Stimulated activated CD8-positive, alpha-beta memory T cell treated with anti-CD3 and anti-CD28 coated beads, Interleukin-12 subunit alpha, Interleukin-12 subunit beta, amount 100 ng/mL, for 24 hours (primary cell): ENCODE data around the gene ING5.
A peak's percentile ranks its signal among the peaks of the same experiment; 100 is the strongest.

ENCODE experiments used
- DNase-seq: peaks from one replicate; pipeline ENCODE4 v3.0.0-alpha.2; 2020; ENCODE audit errors: extremely low read depth

ING5 gene

GRCh38 chr2:241672243-241673188 is 29.3 kb upstream of the ING5 start:
- DNase-seq = no peak

- no peak for DNase-seq
Measured at GRCh38 chr2:241673189-241673663, 28.6 kb upstream of the ING5 start.

- no peak for DNase-seq
Measured at GRCh38 chr2:241673797-241674725, 27.8 kb upstream of the ING5 start.

- DNase-seq = no peak
Measured at GRCh38 chr2:241675885-241676284, 26.0 kb upstream of the ING5 start.

- no peak for DNase-seq
Measured at GRCh38 chr2:241676665-241677064, 25.2 kb upstream of the ING5 start.

- DNase-seq = no peak
Measured at GRCh38 chr2:241677392-241677791, 24.4 kb upstream of the ING5 start.

GRCh38 chr2:241678307-241678706 is 23.5 kb upstream of the ING5 start:
- no peak for DNase-seq

- no peak for DNase-seq
Measured at GRCh38 chr2:241678784-241679540, 22.9 kb upstream of the ING5 start.

- no peak for DNase-seq
Measured at GRCh38 chr2:241680044-241680443, 21.8 kb upstream of the ING5 start.

- no peak for DNase-seq
Measured at GRCh38 chr2:241680827-241681599, 20.8 kb upstream of the ING5 start.

- DNase-seq = no peak
Measured at GRCh38 chr2:241686324-241686649, 15.6 kb upstream of the ING5 start.

GRCh38 chr2:241686650-241687425 is 15.0 kb upstream of the ING5 start, which contains the start of gene DTYMK:
Gene DTYMK (minus strand): TSS chr2:241686815. CDS start chr2:241686783, 32 bp downstream.
- peak; percentile 90 for DNase-seq

GRCh38 chr2:241689306-241689705 is 12.5 kb upstream of the ING5 start:
- no peak for DNase-seq

- no peak for DNase-seq
Measured at GRCh38 chr2:241690202-241690717, 11.6 kb upstream of the ING5 start.

GRCh38 chr2:241692448-241692847 is 9.4 kb upstream of the ING5 start:
- DNase-seq = no peak

- no peak for DNase-seq
Measured at GRCh38 chr2:241695651-241696050, 6.2 kb upstream of the ING5 start.

GRCh38 chr2:241701149-241701398 is 765 bp upstream of the ING5 start:
- DNase-seq = no peak

- peak; percentile 76 for DNase-seq
Measured at GRCh38 chr2:241702155-241703031, 554 bp downstream of the ING5 start.

- DNase-seq = no peak
Measured at GRCh38 chr2:241703032-241703604, 1.3 kb downstream of the ING5 start.
